Caco-2 (cell line): ENCODE measurements around the gene HOXB2. TPM values are rescaled to one million over a fixed set of nuclear protein-coding genes. Genes with fewer than 3 reads are reported as not detected.

ENCODE experiments used
- BruUV-seq: library from RNA; stranded (reverse); fragments of 400-500 nt; replicated peaks from 2 replicates; lab custom pipeline; 2021; lab: Mats Ljungman, UMichigan
- CTCF ChIA-PET: fragments of 300-600 bp; sonication (Branson Sonifier 250); formaldehyde crosslinking; loops from one replicate; lab custom pipeline; 2022; ENCODE audit warnings: antibody characterized with exemption; lab: Charles Lee
- POLR2A ChIA-PET: fragments of 300-600 bp; sonication (Branson Sonifier 250); formaldehyde crosslinking; loops from one replicate; lab custom pipeline; 2022; ENCODE audit warnings: antibody characterized with exemption; lab: Charles Lee
- DNase-seq, 2 experiments: peaks; one replicate each; pipeline versions ENCODE4 v3.0.0 to v3.0.0-alpha.2; 2020 to 2022
- H3K27me3 ChIP-seq: replicated peaks from 2 replicates; pipeline ENCODE4 v1.6.0; 2011; ENCODE audit warnings: low read length; ENCODE audit not compliant: control insufficient read depth, insufficient read depth
- H3K36me3 ChIP-seq: 2 replicates; pipeline ENCODE4 v1.5.1; 2011; ENCODE audit warnings: low read length; ENCODE audit not compliant: control insufficient read depth, insufficient read depth
- H3K4me1 ChIP-seq: fragments of 250-450 bp; sonication (Bioruptor Pico); 2 replicates; pipeline ENCODE4 v1.5.1; 2020; ENCODE audit warnings: mild to moderate bottlenecking
- H3K4me3 ChIP-seq: 2 replicates; pipeline ENCODE4 v1.5.1; 2011; ENCODE audit warnings: low read depth, mild to moderate bottlenecking, control low read depth, low read length
- H3K9me3 ChIP-seq: fragments of 250-450 bp; sonication (Bioruptor Pico); 2 replicates; pipeline ENCODE4 v1.5.1; 2020; ENCODE audit warnings: mild to moderate bottlenecking, moderate library complexity
- H3K27ac Mint-ChIP-seq: one replicate; pipeline ENCODE4 v1.8.0; 2022; ENCODE audit warnings: mixed read lengths; ENCODE audit not compliant: unreplicated experiment
- H3K27me3 Mint-ChIP-seq: one replicate; pipeline ENCODE4 v1.8.0; 2022; ENCODE audit warnings: mixed read lengths; ENCODE audit not compliant: insufficient read depth, unreplicated experiment
- H3K36me3 Mint-ChIP-seq: one replicate; pipeline ENCODE4 v1.8.0; 2022; ENCODE audit warnings: mild to moderate bottlenecking, mixed read lengths; ENCODE audit not compliant: insufficient read depth, unreplicated experiment
- H3K4me1 Mint-ChIP-seq: one replicate; pipeline ENCODE4 v1.8.0; 2022; ENCODE audit warnings: low read depth, mixed read lengths; ENCODE audit not compliant: unreplicated experiment
- H3K4me3 Mint-ChIP-seq: one replicate; pipeline ENCODE4 v1.8.0; 2022; ENCODE audit warnings: mild to moderate bottlenecking, moderate library complexity, mixed read lengths; ENCODE audit not compliant: unreplicated experiment
- H3K9me3 Mint-ChIP-seq: one replicate; pipeline ENCODE4 v1.8.0; 2022; ENCODE audit warnings: mixed read lengths; ENCODE audit not compliant: unreplicated experiment
- intact Hi-C: fragments of 100-400 bp; cut with micrococcal nuclease; formaldehyde crosslinking; loops from one replicate; pipeline ENCODE4 v1.10.0; 2022; ENCODE audit not compliant: unreplicated experiment
- total RNA-seq: library from RNA; stranded (reverse); gene quantifications from 2 replicates; pipeline ENCODE4 v1.2.3, GENCODE V29; 2022
- TF ChIP-seq, protein P1 (sequence below), 2 experiments: fragments of 200-600 bp in 1 of 2; IDR thresholded peaks; 1 replicate in 1 of 2; 2 replicates in 1 of 2; pipeline versions ENCODE4 v1.5.1 to v1.8.0; 2011 to 2022; ENCODE audit warnings: antibody characterized with exemption in 1 of 2, control low read depth in 1 of 2, inconsistent platforms in 1 of 2, low read depth in 1 of 2, low read length in 1 of 2, mild to moderate bottlenecking in 1 of 2, moderate library complexity in 1 of 2; ENCODE audit not compliant: insufficient read depth in 1 of 2, severe bottlenecking in 1 of 2, unreplicated experiment in 1 of 2

Gene HOXB2
- total RNA-seq, 1 experiment from 2014 or later, result 1.1 TPM

- peaks cover 33% of the 10 kb centered on the region for H3K27me3 Mint-ChIP-seq
- ChIA-PET CTCF (interaction anchor here (0.6 to 1.5 kb wide), 8 partner anchors 8 to 290 kb away, joined by 3 to 11 read pairs (median 4); no protein-coding TSS in a partner anchor), POLR2A (interaction anchor here (0.6 kb wide), 1 partner anchor 133 kb away, joined by 5 read pairs; no protein-coding TSS in a partner anchor)
- TF ChIP-seq, protein P1, sequence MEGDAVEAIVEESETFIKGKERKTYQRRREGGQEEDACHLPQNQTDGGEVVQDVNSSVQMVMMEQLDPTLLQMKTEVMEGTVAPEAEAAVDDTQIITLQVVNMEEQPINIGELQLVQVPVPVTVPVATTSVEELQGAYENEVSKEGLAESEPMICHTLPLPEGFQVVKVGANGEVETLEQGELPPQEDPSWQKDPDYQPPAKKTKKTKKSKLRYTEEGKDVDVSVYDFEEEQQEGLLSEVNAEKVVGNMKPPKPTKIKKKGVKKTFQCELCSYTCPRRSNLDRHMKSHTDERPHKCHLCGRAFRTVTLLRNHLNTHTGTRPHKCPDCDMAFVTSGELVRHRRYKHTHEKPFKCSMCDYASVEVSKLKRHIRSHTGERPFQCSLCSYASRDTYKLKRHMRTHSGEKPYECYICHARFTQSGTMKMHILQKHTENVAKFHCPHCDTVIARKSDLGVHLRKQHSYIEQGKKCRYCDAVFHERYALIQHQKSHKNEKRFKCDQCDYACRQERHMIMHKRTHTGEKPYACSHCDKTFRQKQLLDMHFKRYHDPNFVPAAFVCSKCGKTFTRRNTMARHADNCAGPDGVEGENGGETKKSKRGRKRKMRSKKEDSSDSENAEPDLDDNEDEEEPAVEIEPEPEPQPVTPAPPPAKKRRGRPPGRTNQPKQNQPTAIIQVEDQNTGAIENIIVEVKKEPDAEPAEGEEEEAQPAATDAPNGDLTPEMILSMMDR (IDR thresholded peaks at IDR 0.05; ENCODE audit: insufficient read depth in 1 of 2, low read depth in 1 of 2, low read length in 1 of 2, severe bottlenecking in 1 of 2, unreplicated experiment in 1 of 2), result no peak
- intact Hi-C loops, result loop anchor here (1.0 kb wide), 1 partner anchor 14 kb away; no protein-coding TSS in a partner anchor
- no peaks in the 10 kb centered on the region for H3K36me3 Mint-ChIP-seq
- no peaks in the 10 kb centered on the region for H3K27me3 ChIP-seq
- peaks cover 2% of the 10 kb centered on the region; the same call in 1 of the 2 replicates for H3K9me3 ChIP-seq
- H3K4me1 Mint-ChIP-seq, result peaks cover 42% of the 10 kb centered on the region
- peak overlapping the region; percentile 33 for H3K4me3 Mint-ChIP-seq
- peaks cover 50% of the 10 kb centered on the region for H3K4me1 ChIP-seq
- H3K27ac Mint-ChIP-seq, result no peak overlapping the region
- H3K4me3 ChIP-seq, result no peak overlapping the region
- DNase-seq, result peak; percentile 67 to 82
- no peaks in the 10 kb centered on the region for H3K9me3 Mint-ChIP-seq
- BruUV-seq, result no TSS peak
- no peaks in the 10 kb centered on the region for H3K36me3 ChIP-seq
Measured at GRCh38 chr17:48513666-48514455, 31.0 kb downstream of the HOXB2 start.

DNA sequence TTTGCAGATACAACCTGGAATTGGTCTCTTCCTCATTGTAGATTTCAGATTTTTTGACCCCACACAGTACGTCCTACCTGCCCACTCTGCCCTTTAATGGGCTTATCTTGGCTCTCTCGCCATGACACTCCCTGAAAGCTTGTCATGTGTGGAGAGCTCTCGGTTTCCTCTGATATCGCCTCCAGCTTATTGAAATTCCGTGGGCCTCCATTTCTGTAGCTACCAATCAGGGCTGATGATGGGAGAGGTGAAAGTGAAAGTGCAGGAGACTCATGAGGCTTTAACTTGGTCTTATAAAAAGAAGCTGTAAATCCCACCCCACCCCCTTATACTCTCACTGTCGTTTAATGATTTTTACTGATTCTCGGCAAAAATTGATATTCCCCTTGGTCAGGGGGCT, 31.8 kb downstream of the HOXB2 start:
- Histone ChIP-seq H3K4me1 (peaks cover 49% of the 10 kb centered on the region), H3K36me3 (no peaks in the 10 kb centered on the region), H3K9me3 (peaks cover 2% of the 10 kb centered on the region; the same call in 1 of the 2 replicates), H3K4me3 (no peak overlapping the region), H3K27me3 (no peaks in the 10 kb centered on the region)
- POLR2A ChIA-PET, result interaction anchor here (0.6 kb wide), 1 partner anchor 134 kb away, joined by 5 read pairs; no protein-coding TSS in a partner anchor
- BruUV-seq, result no TSS peak
- DNase-seq, result no peak
- Mint-ChIP-seq H3K27me3 (peaks cover 38% of the 10 kb centered on the region), H3K9me3 (no peaks in the 10 kb centered on the region), H3K4me1 (peaks cover 42% of the 10 kb centered on the region), H3K27ac (no peak overlapping the region), H3K36me3 (no peaks in the 10 kb centered on the region), H3K4me3 (peak overlapping the region; percentile 33)
- intact Hi-C loops, result loop anchor here (1.0 kb wide), 1 partner anchor 13 kb away; no protein-coding TSS in a partner anchor
- CTCF ChIA-PET, result interaction anchor here (0.6 to 1.5 kb wide), 9 partner anchors 9 to 291 kb away, joined by 3 to 11 read pairs (median 4); no protein-coding TSS in a partner anchor
- TF ChIP-seq, protein P1 (IDR thresholded peaks at IDR 0.05; ENCODE audit: insufficient read depth in 1 of 2, low read depth in 1 of 2, low read length in 1 of 2, severe bottlenecking in 1 of 2, unreplicated experiment in 1 of 2), result no peak

- DNase-seq, result no peak
- Histone ChIP-seq H3K9me3 (peaks cover 2% of the 10 kb centered on the region; the same call in 1 of the 2 replicates), H3K36me3 (no peaks in the 10 kb centered on the region), H3K4me1 (peaks cover 31% of the 10 kb centered on the region), H3K4me3 (no peak overlapping the region), H3K27me3 (no peaks in the 10 kb centered on the region)
- POLR2A ChIA-PET, result no interaction called here
- H3K36me3 Mint-ChIP-seq, result no peaks in the 10 kb centered on the region
- intact Hi-C loops, result no loop called here
- H3K27ac Mint-ChIP-seq, result no peak overlapping the region
- H3K27me3 Mint-ChIP-seq, result peaks cover 34% of the 10 kb centered on the region
- no peaks in the 10 kb centered on the region for H3K9me3 Mint-ChIP-seq
- no peak overlapping the region for H3K4me3 Mint-ChIP-seq
- peaks cover 27% of the 10 kb centered on the region for H3K4me1 Mint-ChIP-seq
- TF ChIP-seq, protein P1 (IDR thresholded peaks at IDR 0.05; ENCODE audit: insufficient read depth in 1 of 2, low read depth in 1 of 2, low read length in 1 of 2, severe bottlenecking in 1 of 2, unreplicated experiment in 1 of 2), result no peak
- CTCF ChIA-PET, result interaction anchor here (0.7 kb wide), 1 partner anchor 18 kb away, joined by 6 read pairs; no protein-coding TSS in a partner anchor
- no TSS peak for BruUV-seq
Measured at GRCh38 chr17:48510761-48511604, 33.9 kb downstream of the HOXB2 start.
